ENCODE data around the gene PTPRD.

PTPRD gene

GRCh38 chr9:8473244-8474020 lies 2139.4 kb downstream of the PTPRD start:
- H3K27ac ChIP-seq (ENCODE audit: extremely low read depth, low read depth, low read length) = no peak overlapping the region
- TF ChIP-seq ZNF266 (tag by site-specific recombination; IDR thresholded peaks at IDR 0.05; ENCODE audit: low read depth) (no peak), ZNF292 (tag by site-specific recombination; IDR thresholded peaks at IDR 0.05; ENCODE audit: borderline replicate concordance, low read depth) (no peak), ZNF174 (tag by site-specific recombination; IDR thresholded peaks at IDR 0.05) (no peak), ZNF132 (tag by site-specific recombination; IDR thresholded peaks at IDR 0.05; ENCODE audit: borderline replicate concordance) (no peak), ZBTB10 (tag by site-specific recombination; IDR thresholded peaks at IDR 0.05) (no peak), AEBP2 (tag by site-specific recombination; IDR thresholded peaks at IDR 0.05; ENCODE audit: borderline replicate concordance) (no peak), ZNF658 (tag by site-specific recombination; IDR thresholded peaks at IDR 0.05) (no peak), ZNF837 (tag by site-specific recombination; IDR thresholded peaks at IDR 0.05) (no peak), ZNF624 (tag by site-specific recombination; IDR thresholded peaks at IDR 0.05) (no peak), ZNF660 (tag by site-specific recombination; IDR thresholded peaks at IDR 0.05) (no peak), ZNF398 (tag by site-specific recombination; IDR thresholded peaks at IDR 0.05) (no peak), BCL11B (tag by site-specific recombination; IDR thresholded peaks at IDR 0.05; ENCODE audit: low read depth) (no peak), ZNF830 (tag by site-specific recombination; IDR thresholded peaks at IDR 0.05; ENCODE audit: low read depth) (no peak), ZNF555 (tag by site-specific recombination; conservative IDR thresholded peaks at IDR 0.05) (no peak), ZNF626 (tag by site-specific recombination; IDR thresholded peaks at IDR 0.05) (no peak), ZNF600 (tag by site-specific recombination; IDR thresholded peaks at IDR 0.05) (no peak)
- CTCF ChIA-PET = no interaction called here
- H3K9me3 ChIP-seq (ENCODE audit: control insufficient read depth, insufficient read depth, low read depth, low read length) = no peaks in the 10 kb centered on the region
- no peaks in the 10 kb centered on the region for H3K4me1 ChIP-seq (ENCODE audit: control insufficient read depth, insufficient read depth, low read length)
- no peaks in the 10 kb centered on the region for H3K36me3 ChIP-seq (ENCODE audit: control insufficient read depth in 2 of 2, insufficient read depth in 1 of 2, low read length in 2 of 2)
- POLR2A ChIA-PET = no interaction called here
- no peak overlapping the region for H3K4me3 ChIP-seq (ENCODE audit: low read depth, low read length)

- Histone ChIP-seq H3K36me3 (ENCODE audit: control insufficient read depth in 2 of 2, insufficient read depth in 1 of 2, low read length in 2 of 2) (no peaks in the 10 kb centered on the region), H3K27ac (ENCODE audit: extremely low read depth, low read depth, low read length) (no peak overlapping the region), H3K4me1 (ENCODE audit: control insufficient read depth, insufficient read depth, low read length) (no peaks in the 10 kb centered on the region), H3K4me3 (ENCODE audit: low read depth, low read length) (no peak overlapping the region), H3K9me3 (ENCODE audit: control insufficient read depth, insufficient read depth, low read depth, low read length) (no peaks in the 10 kb centered on the region)
- CTCF ChIA-PET = interaction anchor here (0.6 kb wide), 2 partner anchors 285 to 1221 kb away, joined by 3 to 6 read pairs; no protein-coding TSS in a partner anchor
- POLR2A ChIA-PET = no interaction called here
- TF ChIP-seq ZNF701 (tag by site-specific recombination; IDR thresholded peaks at IDR 0.05) (no peak), ZNF140 (tag by site-specific recombination; IDR thresholded peaks at IDR 0.05) (no peak), ZNF416 (tag by site-specific recombination; IDR thresholded peaks at IDR 0.05) (no peak), ZNF248 (tag by site-specific recombination; IDR thresholded peaks at IDR 0.05) (no peak), INSM2 (tag by site-specific recombination; IDR thresholded peaks at IDR 0.05) (no peak), AEBP2 (tag by site-specific recombination; IDR thresholded peaks at IDR 0.05; ENCODE audit: borderline replicate concordance) (no peak), ZNF146 (tag by site-specific recombination; IDR thresholded peaks at IDR 0.05) (no peak), ZNF560 (tag by site-specific recombination; IDR thresholded peaks at IDR 0.05; ENCODE audit: borderline replicate concordance) (no peak), ZNF223 (tag by site-specific recombination; IDR thresholded peaks at IDR 0.05) (no peak)
These were observed 2144.7 kb downstream of the PTPRD start for GRCh38 chr9:8468045-8468637.
